HEK293T (cell line): ENCODE measurements around the gene SNED1.

Experiments used
- BHLHE40 ChIP-seq: fragments of 450-650 bp; IDR thresholded peaks from 2 replicates; pipeline ENCODE4 v1.6.1; 2016; ENCODE audit warnings: mild to moderate bottlenecking, moderate library complexity, borderline replicate concordance
- ELF4 ChIP-seq: fragments of 450-650 bp; IDR thresholded peaks from 2 replicates; pipeline ENCODE4 v1.6.1; 2017; ENCODE audit warnings: antibody characterized with exemption
- FOXA1 ChIP-seq: fragments of 450-650 bp; IDR thresholded peaks from 2 replicates; pipeline ENCODE4 v1.6.1; 2016; ENCODE audit warnings: mild to moderate bottlenecking
- FOXM1 ChIP-seq: fragments of 450-650 bp; IDR thresholded peaks from 2 replicates; pipeline ENCODE4 v1.6.1; 2017; ENCODE audit warnings: mild to moderate bottlenecking, borderline replicate concordance
- L3MBTL2 ChIP-seq: fragments of 450-650 bp; conservative IDR thresholded peaks from 2 replicates; pipeline ENCODE4 v1.6.1; 2016; ENCODE audit warnings: mild to moderate bottlenecking
- PKNOX1 ChIP-seq: fragments of 450-650 bp; IDR thresholded peaks from 2 replicates; pipeline ENCODE4 v1.6.1; 2016
- SP1 ChIP-seq: fragments of 450-650 bp; IDR thresholded peaks from 2 replicates; pipeline ENCODE4 v1.6.1; 2017
- ZNF384 ChIP-seq: fragments of 450-650 bp; IDR thresholded peaks from 2 replicates; pipeline ENCODE4 v1.6.1; 2016

GRCh38 chr2:240987588-240987987 is 10.8 kb upstream of the SNED1 start:
- no peak for TF ChIP-seq ELF4
- no peak for TF ChIP-seq PKNOX1
- TF ChIP-seq ZNF384: no peak
- TF ChIP-seq FOXM1: no peak
- no peak for TF ChIP-seq BHLHE40
- TF ChIP-seq L3MBTL2: no peak
- TF ChIP-seq FOXA1: no peak
- no peak for TF ChIP-seq SP1
